ENCODE data around the gene NFRKB. TPM values are rescaled to one million over a fixed set of nuclear protein-coding genes. Genes with fewer than 3 reads are reported as not detected.

NFRKB gene
- 33.3 and 33.7 TPM in 2 replicates for total RNA-seq (2014; rRNA removed; shearing (Covaris generic))

DNA sequence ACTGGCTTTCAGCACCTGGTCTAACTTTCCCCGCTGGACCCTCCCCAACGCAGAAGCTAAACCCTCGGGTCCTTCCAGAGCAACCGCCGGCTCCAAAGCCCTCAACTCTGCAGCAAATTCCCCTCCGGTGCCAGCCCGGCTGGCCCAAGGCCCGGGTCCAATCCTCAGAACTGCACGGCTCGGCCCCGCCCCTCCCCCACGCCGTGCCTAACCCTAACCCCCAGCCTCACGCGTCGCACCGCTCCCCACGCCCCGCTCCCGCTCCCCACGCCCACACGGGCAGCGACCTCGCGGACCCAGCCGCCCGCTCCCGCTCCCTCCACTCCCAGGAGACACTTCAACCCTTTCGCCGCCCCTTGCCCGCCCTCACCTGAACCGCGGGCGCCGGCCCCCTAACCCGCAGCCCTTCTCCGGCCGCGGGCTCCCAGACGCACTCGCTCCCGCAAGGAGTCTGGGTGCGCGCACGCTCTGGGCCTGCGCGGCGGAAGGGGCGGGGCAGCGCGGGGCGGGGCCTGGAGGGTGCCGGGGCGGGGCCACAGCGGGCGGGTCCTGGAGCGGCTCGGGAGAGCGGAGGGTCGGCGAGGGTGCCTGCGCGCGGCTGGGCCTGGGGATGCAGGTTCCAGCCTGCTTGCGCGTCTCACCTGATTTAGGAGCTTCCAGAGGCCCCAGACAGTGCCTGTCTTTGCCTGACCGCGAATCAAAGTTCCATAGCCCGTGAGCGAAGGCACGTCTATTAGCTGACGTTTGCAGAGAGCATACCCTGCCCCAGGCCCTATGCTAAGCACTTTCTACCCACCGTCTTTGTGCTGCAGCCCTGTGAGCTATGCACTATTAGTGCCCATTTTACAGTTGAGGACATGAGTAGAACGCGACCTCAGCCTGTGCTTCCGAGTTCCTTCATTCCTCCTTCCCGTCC, at the start of gene NFRKB:
NFRKB (minus strand) TSS at position 453 of the 916 bp plus-strand sequence. CDS start 2,729 bp downstream, outside the sequence.
- DNase-seq (ENCODE audit: low spot score), result peak; percentile 88

DNA sequence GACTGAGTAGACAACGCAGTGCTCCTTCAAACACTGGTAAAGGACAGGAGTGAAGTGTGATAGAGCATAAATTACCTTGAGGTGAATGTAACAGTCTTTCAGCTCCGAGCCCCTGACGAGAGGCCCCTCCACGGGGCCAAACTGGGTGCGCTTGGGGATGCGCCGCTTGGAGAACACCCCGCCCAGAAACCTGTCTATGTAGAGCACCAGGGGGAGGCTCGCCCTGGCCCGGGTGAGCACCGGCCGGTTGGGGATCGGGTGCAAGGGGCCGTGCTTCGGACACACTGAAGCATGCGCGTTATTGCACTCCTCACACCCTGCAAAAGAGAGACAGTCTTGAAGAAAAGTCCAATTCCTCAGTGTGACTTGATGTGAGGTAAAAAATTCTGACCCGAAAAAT, 49.3 kb upstream of the NFRKB start:
- no peak for DNase-seq (ENCODE audit: low spot score)

DNA sequence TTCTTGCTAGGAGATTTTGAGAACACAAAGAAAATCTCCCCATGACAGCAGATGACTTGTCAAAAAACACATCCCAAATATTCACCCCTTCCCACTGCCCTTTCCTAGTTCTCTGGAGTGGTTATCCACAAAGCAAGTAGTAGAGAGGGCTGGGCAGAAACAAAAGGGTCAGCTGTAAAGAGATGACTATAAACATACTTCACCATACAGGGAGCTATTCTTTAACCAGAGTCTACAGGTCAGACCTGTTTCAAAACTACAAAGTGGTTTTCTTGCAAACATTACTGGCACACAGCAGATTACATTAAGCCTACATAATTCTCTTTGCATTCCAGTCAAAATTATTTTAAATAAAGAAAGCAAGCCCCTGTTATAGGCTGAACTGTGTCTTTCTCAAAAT, 47.7 kb upstream of the NFRKB start:
- DNase-seq (ENCODE audit: low spot score), result peak; percentile 5

DNA sequence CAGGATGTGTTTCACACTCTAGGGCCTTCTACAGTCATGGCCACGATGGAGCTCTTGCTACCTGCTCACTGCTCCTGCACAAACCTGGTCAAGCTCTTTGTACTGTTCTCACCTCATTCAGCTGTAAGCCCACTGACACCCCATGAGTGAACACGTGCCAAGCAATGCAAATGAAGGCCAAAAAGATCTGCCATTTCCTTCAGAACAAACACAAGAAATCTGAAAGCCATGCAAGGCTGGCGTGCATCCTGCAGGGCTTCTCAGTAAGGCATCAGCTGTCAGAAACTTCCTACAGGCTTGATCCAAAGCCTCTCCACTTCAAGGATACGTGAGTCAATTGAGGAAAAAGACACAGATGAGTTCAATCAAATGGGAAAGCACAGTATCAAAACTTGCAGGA, 44.1 kb upstream of the NFRKB start:
- no peak for DNase-seq (ENCODE audit: low spot score)

DNA sequence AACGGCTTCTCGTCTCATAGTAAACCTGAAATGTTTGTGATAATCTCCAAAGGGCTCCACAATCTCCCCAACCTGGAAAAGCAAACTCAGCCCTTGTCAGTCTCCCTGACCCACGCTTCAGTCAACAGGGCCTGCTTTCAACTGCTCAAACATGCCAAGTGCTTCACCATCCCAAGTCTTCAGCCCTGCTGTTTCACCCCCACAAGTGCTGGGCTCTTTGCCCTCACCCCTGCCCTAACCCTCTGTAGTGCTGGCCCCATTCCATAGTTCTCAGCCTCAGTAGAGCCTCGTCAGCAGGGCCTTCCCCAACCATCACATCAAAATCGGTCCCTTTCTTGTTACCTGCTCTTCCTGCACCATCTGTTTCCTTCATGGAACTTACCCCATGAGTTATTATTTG, 43.4 kb upstream of the NFRKB start:
- DNase-seq (ENCODE audit: low spot score), result no peak

DNA sequence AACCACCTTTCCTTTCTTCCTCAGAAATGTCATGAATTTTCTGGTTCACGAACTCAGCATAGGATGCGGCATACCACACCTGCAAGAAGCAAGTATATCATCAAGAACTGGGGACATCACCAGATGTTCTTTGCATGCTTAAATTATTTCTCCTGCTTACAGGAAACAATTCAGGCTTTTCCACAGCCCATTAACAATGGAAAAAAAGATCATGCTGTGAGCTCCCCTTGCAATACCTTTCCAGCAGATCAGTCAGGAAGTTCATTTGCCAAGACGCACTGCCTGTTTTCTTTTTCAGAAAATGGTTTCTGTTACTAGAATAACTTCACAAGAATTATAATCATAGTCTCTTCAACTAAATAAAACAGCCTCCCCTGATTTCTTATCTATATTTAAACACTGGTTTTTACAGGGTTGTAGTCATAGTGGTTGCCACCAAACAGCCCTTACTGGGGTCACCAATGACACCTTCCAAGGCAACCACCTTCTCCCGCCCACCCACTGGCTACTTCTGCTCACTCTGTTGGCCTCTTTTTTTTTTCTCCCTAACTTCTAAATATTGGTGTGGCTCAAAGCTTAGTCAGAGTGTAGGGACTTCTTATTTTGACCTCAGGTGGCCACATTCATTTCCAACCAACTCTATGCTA, 42.3 kb upstream of the NFRKB start:
- DNase-seq (ENCODE audit: low spot score), result no peak

DNA sequence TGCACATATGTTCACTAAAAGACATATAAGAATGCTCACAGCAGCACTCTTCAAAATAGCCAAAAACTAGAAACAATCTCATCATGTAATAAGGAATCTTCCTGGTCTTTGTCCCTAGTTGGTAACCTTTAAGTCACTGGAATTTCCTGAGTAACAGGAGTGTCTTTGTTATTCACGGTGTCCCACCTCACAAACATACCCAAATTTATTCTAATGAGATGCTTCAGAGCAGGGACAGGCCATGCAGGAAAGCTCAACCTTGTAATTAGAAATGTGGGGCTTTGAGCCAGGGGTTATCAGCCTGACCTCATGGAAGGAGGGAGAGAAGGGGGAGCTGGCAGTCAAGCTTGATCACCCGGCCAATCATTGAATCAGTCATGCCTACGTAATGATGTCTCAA, 40.3 kb upstream of the NFRKB start:
- no peak for DNase-seq (ENCODE audit: low spot score)

DNA sequence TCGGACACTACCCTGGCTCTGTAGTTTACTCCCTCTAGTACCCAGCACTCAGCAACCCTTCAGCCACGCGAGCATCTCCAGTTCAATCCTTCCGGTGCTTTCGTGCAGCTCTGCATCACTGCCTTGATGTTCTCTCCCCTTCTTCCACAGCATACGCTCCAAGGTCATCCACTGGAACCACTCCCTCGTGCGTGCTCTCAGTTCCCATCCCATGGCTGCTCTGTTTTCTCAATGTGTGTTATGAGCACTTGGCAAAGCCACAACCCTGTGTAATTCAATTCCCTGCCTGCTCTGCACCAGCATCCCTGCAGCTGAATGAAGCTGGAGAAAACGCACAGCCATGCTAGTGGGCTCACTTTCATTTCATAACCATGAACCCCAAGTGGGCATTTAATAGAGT, 38.5 kb upstream of the NFRKB start:
- DNase-seq (ENCODE audit: low spot score), result no peak

DNA sequence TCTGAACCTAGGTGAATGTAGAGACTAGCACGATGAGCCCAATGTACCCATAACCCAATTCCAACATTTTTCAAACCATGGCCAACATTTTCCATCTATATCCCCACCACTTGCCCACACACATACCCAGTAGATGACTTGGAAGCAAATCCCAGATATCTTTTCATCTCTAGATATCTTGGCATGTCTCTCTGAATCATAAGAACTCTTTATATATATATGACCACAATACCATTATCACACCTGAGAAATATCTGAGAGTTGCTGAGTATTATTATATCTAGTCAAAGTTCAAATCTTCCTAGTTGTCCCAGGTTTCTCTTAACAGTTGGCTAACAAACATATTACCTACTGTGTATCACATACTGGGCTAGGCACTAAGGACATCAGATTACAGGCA, 37.9 kb upstream of the NFRKB start:
- no peak for DNase-seq (ENCODE audit: low spot score)

DNA sequence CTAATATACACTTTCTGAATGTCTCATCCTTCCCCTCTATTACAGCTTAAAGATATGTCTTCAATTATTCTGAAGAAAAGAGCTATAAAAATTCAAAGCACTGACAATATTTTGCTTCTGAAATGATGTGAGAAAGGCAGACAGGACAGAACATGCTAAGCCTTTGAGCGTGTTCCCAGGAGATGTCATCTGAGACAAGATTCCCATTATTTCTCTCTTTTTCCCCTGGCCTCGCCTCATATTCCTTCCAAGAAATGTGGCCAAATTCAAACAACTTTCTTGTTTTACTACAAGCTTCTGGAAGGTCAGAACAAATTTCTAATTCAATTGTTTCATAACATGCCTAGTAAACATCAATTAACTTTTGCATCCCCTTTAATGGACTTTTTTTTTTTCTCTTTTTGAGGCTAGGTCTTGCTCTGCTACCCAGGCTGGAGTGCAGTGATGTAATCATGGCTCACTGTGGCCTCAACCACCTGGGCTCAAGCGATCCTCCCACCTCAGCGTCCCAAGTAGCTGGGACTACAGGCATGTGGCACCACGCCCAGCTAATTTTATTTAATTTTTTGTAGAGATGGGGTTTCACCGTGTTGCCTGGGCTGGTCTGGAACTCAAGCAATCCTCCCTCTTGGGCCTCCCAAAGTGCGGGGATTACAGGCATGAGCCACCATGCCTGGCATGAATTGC, 37.1 kb upstream of the NFRKB start:
- no peak for DNase-seq (ENCODE audit: low spot score)

DNA sequence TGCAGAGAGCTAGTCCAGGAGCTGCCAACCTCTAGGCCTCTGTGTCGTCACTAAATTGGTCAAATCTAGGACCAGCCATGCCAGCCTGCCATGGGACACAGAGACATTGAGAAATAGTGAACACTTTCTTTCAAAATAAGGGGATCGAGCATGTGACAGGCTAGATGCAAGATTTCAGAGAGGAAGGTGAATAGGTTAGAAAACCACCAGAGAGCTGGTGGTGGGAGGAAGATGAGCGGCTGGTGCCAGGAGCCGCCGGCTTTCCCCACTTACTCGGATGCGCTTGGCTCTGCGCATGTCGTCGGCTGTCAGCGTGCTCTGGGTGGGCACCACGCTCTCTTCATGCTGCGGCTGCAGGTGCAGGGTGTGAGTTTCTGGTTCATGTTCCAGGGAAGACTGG, 35.4 kb upstream of the NFRKB start:
- no peak for DNase-seq (ENCODE audit: low spot score)

DNA sequence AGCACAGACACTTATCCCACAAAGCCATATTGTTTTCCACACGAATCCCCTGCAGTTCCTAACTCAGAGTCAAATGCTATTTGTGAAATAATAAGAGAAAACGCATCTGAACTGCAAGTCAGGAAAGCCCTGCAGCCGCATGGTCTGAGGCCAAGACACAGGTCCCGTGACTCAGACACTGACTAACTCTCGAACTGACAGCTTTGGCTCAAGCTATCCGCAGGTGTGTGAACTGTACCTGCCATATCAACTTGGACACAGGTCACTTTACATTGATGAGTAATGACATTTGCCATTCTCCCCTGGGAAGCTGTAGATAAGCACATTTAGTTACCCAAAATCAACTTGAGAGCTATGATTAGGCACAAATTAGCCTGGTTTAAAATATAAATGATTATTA, 34.9 kb upstream of the NFRKB start:
- DNase-seq (ENCODE audit: low spot score), result no peak

DNA sequence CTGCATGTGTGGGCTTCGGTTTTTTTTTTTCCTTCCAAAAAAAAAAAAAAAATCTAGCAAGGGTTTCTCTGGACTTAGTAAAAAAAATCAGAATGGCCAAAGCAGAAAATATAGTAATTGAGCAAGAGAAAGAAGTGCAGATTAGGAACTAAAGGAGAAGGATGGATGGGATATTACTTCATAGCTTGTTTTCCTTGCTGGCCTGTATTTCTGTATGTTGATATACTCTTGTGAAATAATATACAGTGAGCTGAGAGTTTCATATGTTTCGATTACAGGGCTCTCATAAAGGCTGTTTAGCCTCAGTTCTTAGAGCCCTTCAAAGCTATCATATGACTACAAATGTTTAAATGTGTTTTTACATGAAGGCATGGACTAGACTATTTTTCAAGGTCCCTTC, 34.3 kb upstream of the NFRKB start:
- no peak for DNase-seq (ENCODE audit: low spot score)

DNA sequence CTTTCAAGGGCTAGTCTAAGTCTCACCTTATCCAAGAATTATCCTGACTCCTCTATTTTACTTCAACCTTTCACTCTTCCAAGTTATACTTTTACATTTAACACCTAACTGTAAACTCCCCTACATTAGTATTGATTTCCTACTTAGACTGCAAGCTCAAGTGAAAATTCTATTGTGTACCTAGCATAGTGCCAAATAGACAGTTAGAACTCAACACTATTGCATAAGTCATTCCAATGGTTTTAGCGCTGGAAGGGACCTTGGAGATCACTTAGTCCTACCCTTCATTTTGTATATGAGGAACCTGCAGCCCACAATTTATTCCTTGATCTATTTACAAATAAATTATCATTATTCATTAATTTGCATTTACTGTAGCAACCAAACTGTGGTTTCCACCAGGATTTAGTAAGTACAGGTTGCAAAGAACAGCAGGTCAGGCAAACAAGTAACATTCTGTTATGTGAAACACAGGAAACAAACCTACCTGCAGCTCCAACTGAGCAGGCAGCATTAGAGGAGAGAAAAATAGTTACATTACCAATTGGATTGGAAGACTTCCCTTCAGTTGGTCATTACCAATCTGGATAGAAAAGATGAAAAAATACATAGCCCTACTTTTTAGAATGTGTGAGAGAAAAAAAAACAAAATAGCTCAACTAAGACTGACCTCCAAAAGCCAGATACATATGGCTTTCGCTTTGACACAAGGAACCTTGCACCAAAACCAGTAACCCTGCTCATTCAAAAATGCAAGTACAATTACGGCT, 33.7 kb upstream of the NFRKB start:
- DNase-seq (ENCODE audit: low spot score), result no peak

DNA sequence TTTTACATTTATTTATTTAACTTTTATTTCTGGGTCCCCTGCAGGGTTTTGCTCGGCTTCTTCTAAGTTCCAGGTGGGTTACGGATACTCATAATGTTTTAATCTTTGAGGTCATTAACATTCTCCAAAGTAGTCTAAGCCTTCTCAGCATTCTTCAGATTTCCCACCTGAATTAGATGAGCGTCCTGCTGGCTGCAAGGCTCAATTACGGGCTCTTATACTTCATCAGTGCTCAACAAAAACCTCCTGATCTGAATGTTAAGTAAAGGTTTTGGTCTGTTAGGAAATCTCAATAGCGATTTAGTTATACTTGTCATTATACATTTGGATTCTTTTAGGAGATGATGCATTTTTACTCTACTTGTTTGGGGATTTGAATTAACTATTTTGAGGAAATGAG, 27.3 kb upstream of the NFRKB start:
- DNase-seq (ENCODE audit: low spot score), result peak; percentile 39

DNA sequence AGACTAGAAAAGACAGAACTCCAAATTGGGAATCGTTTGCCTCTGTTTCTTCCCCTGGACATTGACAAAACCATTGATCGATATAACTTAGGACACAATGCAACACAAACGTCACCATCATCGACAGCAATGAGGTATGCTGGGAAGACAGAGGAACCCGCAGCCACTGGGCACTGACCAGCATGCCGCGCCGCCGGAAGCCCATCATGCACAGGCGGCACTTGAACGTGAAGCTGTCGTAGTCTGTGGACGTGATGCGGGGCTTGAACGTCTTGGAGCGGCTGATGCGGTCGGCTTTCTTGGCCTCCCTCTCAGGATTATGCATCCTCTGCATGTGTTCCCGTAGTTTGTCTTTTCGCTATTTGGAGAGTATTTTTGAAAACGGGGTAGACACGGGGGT, 23.0 kb upstream of the NFRKB start:
- no peak for DNase-seq (ENCODE audit: low spot score)

DNA sequence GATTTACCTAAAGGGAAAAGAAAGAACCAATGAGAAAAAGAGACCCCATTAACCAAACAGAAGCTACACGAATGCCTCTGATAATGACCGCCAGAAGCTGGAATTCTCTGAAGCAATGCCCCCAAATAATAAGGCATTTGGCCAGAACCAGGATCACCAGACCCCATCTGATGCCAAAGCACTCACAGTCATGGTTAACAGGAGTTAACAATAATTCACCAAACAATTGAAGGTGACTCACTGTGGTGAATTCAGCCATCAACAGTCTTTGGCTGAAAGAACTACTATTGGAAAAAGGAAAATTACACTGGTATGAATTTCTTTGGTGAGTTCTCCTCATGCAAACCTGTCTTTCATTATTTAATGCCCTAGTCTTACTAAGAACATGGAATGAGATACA, 21.9 kb upstream of the NFRKB start:
- DNase-seq (ENCODE audit: low spot score), result no peak

DNA sequence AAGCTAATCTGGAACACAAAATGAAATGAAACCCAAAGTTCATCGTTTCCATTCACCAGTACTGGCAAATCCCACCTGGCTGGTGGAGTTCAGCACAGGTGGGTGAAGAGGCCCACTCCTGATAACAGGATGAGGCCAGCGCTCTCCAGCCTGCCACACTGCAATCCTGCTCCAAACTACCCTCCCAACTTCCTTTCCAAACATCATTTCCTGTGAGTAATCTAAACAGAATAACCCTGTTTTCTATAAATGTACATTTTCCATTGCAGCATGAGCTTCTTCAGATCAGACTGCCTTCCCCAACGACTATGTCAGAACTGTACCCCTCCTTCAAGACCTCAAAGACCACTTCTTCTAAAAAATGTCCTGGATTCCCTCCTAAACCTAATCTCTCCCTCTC, 15.9 kb upstream of the NFRKB start:
- DNase-seq (ENCODE audit: low spot score), result no peak

DNA sequence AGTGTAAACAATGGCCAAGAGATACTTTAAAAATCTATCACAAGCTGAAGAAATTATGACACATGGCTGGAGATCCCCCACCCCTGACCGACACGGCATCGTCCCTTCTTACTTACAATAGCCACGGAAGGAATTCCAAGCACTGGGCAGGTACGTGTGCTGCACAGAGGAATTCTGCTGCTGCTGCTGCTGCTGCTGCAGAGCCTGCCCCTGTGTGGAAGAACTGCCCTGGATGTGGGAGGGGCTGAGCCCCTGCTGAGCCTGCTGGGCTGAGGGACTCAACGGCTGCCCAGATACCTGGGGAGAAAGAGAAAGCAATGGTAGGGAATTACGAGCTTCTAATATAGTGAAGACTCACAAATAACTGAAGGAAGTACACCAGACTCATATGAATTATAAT, 15.0 kb upstream of the NFRKB start:
- no peak for DNase-seq (ENCODE audit: low spot score)

DNA sequence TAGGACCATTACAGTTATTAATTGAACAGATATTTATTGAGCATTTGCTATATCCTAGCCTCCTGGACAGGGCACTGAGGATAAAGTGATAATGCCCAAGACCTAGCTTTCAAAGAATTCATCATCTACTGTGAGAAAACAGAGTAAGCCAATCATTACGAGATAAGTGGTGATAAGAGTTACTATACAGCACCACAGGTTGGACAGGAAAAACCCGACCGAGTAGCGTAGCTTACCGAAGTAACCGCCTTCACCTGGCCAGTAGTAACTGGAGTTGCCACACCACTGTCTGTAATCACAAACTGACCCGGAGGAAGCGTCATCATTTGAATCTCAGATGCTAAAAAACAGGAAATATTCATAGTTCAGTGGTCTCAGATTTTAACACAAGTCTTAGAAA, 10.0 kb upstream of the NFRKB start:
- no peak for DNase-seq (ENCODE audit: low spot score)

DNA sequence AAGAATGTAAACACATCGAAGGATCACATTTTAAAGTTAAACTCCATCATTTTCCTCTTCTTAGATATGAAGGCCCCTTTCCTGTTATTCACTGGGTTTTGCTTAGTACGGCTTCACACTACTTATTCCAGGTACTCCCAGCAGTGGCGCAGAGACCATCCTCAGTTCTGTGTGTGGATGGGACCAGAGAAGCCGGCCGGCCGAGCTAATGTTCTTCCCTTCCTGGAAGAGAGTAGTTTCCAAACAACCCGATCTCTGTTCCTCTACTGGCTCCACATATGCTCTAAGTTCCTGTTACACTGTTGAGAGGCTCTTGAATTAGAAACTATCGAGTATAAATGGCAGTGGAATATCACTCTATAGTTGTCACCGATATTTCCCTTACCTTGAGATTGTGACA, 684 bp upstream of the NFRKB start:
- no peak for DNase-seq (ENCODE audit: low spot score)
